Endothelial cell of umbilical vein (primary cell): Measurements from ENCODE around the gene CDK4. TPM values are rescaled to one million over a fixed set of nuclear protein-coding genes. Genes with fewer than 3 reads are reported as not detected.
"Not testable (repeated sequence)": the region's sequence is repeated elsewhere in the genome, so short reads cannot be mapped to it uniquely, and the experiment has no call there.

Source experiments
- BruUV-seq: library from RNA; stranded (reverse); fragments of 400-500 nt; replicated peaks from 2 replicates; lab custom pipeline; 2021; lab: Mats Ljungman, UMichigan
- CTCF ChIA-PET: fragments of 300-600, 350-600 bp; sonication (Branson Sonifier 250); formaldehyde crosslinking; loops from one replicate; lab custom pipeline; 2021; ENCODE audit warnings: antibody characterized with exemption, inconsistent platforms; lab: Charles Lee
- POLR2A ChIA-PET: fragments of 300-600, 350-600 bp; sonication (Branson Sonifier 250); formaldehyde crosslinking; loops from one replicate; lab custom pipeline; 2021; ENCODE audit warnings: antibody characterized with exemption, inconsistent platforms; lab: Charles Lee
- DNase-seq: peaks from one replicate; pipeline ENCODE4 v3.0.0-alpha.2; 2011; ENCODE audit warnings: low read depth, low spot score
- FAIRE-seq: peaks from 2 replicates; lab custom pipeline; 2011; peaks lifted over from hg19 to GRCh38; lab: Jason Lieb, UNC
- H2AFZ ChIP-seq: 2 replicates; pipeline ENCODE4 v1.6.0; 2012; ENCODE audit warnings: low read depth, low read length, control low read depth, inconsistent platforms
- H3K27ac ChIP-seq: 2 replicates; pipeline ENCODE4 v1.5.1; 2011; ENCODE audit warnings: low read depth, mild to moderate bottlenecking, control low read depth, low read length, moderate library complexity; ENCODE audit not compliant: insufficient read depth
- H3K27me3 ChIP-seq, 2 experiments: 2 replicates each; pipeline versions ENCODE4 v1.6.0 to v1.6.1; 2011; ENCODE audit warnings: low read length in 2 of 2, mixed read lengths in 1 of 2; ENCODE audit not compliant: control insufficient read depth in 2 of 2, insufficient read depth in 2 of 2
- H3K36me3 ChIP-seq, 2 experiments: 2 replicates in 1 of 2; 3 replicates in 1 of 2; pipeline ENCODE4 v1.5.1; 2011; ENCODE audit warnings: low read length in 2 of 2, mild to moderate bottlenecking in 1 of 2, moderate library complexity in 1 of 2; ENCODE audit not compliant: control insufficient read depth in 2 of 2, insufficient read depth in 2 of 2; ENCODE audit errors: extremely low read depth in 1 of 2
- H3K4me1 ChIP-seq: 3 replicates; pipeline ENCODE4 v1.5.1; 2011; ENCODE audit warnings: mild to moderate bottlenecking, low read length; ENCODE audit not compliant: control insufficient read depth, insufficient read depth; ENCODE audit errors: extremely low read depth
- H3K4me2 ChIP-seq: 2 replicates; pipeline ENCODE4 v1.6.1; 2011; ENCODE audit warnings: low read length, control low read depth, mixed read lengths; ENCODE audit not compliant: insufficient read depth
- H3K4me3 ChIP-seq, 3 experiments: fragments of 200-600 bp in 1 of 3; sonication (generic), shearing (Covaris generic) in 1 of 3; replicated peaks in 1 of 3; 2 replicates each; pipeline ENCODE4 v1.5.1; 2011 to 2016; ENCODE audit warnings: control low read depth in 3 of 3, low read length in 3 of 3, mild to moderate bottlenecking in 2 of 3, inconsistent platforms in 1 of 3, low read depth in 1 of 3, moderate library complexity in 1 of 3; ENCODE audit not compliant: insufficient read depth in 1 of 3
- H3K79me2 ChIP-seq: 2 replicates; pipeline ENCODE4 v1.6.0; 2012; ENCODE audit warnings: low read length, inconsistent platforms; ENCODE audit not compliant: control insufficient read depth, insufficient read depth
- H3K9ac ChIP-seq: replicated peaks from 2 replicates; pipeline ENCODE3; 2011; ENCODE audit warnings: low read length, control low read depth; ENCODE audit not compliant: insufficient read depth; ENCODE audit errors: extremely low read depth
- H3K9me1 ChIP-seq: replicated peaks from 3 replicates; pipeline ENCODE4 v1.6.0; 2011; ENCODE audit warnings: mild to moderate bottlenecking, low read length; ENCODE audit not compliant: control insufficient read depth, insufficient read depth; ENCODE audit errors: extremely low read depth
- H3K9me3 ChIP-seq: replicated peaks from 2 replicates; pipeline ENCODE4 v1.5.1; 2012; ENCODE audit warnings: low read length, inconsistent platforms; ENCODE audit not compliant: control insufficient read depth, insufficient read depth
- H4K20me1 ChIP-seq: replicated peaks from 2 replicates; pipeline ENCODE3; 2011; ENCODE audit warnings: mild to moderate bottlenecking, low read length; ENCODE audit not compliant: control insufficient read depth, insufficient read depth; ENCODE audit errors: extremely low read depth
- EZH2 ChIP-seq: IDR thresholded peaks from 2 replicates; pipeline ENCODE4 v1.6.1; 2012; ENCODE audit warnings: borderline replicate concordance, low read depth, mild to moderate bottlenecking, moderate library complexity, low read length, inconsistent platforms; ENCODE audit not compliant: severe bottlenecking
- FOS ChIP-seq: IDR thresholded peaks from 2 replicates; pipeline ENCODE4 v1.6.1; 2011; ENCODE audit warnings: mild to moderate bottlenecking, low read length, moderate library complexity, borderline replicate concordance; ENCODE audit not compliant: insufficient read depth
- GATA2 ChIP-seq: IDR thresholded peaks from 2 replicates; pipeline ENCODE4 v1.7.0; 2011; ENCODE audit warnings: low read depth, mild to moderate bottlenecking, moderate library complexity, mixed read lengths, low read length; ENCODE audit not compliant: insufficient read length, insufficient read depth
- JUN ChIP-seq: IDR thresholded peaks from 2 replicates; pipeline ENCODE4 v1.6.1; 2011; ENCODE audit warnings: borderline replicate concordance, low read depth; ENCODE audit not compliant: insufficient read length, insufficient read depth
- MAX ChIP-seq: IDR thresholded peaks from 2 replicates; pipeline ENCODE4 v1.6.1; 2011; ENCODE audit not compliant: insufficient read depth, insufficient read length
- MYC ChIP-seq: IDR thresholded peaks from one replicate; pipeline ENCODE4 v1.6.1; 2011; ENCODE audit warnings: mild to moderate bottlenecking, low read depth, low read length
- POLR2A ChIP-seq: IDR thresholded peaks from 2 replicates; pipeline ENCODE4 v1.6.1; 2012; ENCODE audit warnings: low read depth, mild to moderate bottlenecking, control low read depth, low read length
- POLR2AphosphoS5 ChIP-seq: IDR thresholded peaks from 2 replicates; pipeline ENCODE4 v1.6.1; 2012; ENCODE audit warnings: low read depth, mild to moderate bottlenecking, control low read depth, low read length, moderate library complexity; ENCODE audit not compliant: insufficient read depth
- dilution Hi-C: fragments of 300-500 bp; cut with MboI; formaldehyde crosslinking; loops from one replicate; pipeline ENCODE4 v1.15.0; 2019; ENCODE audit warnings: low sequenced_read_pairs; ENCODE audit not compliant: extremely low pct_ligation_motif_present
- intact Hi-C: fragments of 100-400 bp; cut with micrococcal nuclease; formaldehyde crosslinking; loops from one replicate; pipeline ENCODE4 v1.10.0; 2022
- polyA plus RNA-seq, 4 experiments: library from polyadenylated mRNA; depleted of rRNA in 3 of 4; stranded (reverse) in 3 of 4; unstranded in 1 of 4; fragments of >200 nt; gene quantifications; 2 replicates each; pipeline versions ENCODE4 v1.2.1 to v1.2.3, GENCODE V29; 2011 to 2012; ENCODE audit warnings: missing spikeins in 1 of 4
- total RNA-seq: library from RNA; stranded (reverse); gene quantifications from 2 replicates; pipeline ENCODE4 v1.2.3, GENCODE V29; 2021
- TF ChIP-seq, protein P1 (sequence below), 2 donors: IDR thresholded peaks; 1 replicate in 1 of 2; 2 replicates in 1 of 2; pipeline ENCODE4 v1.5.1; 2011; ENCODE audit warnings: low read length in 2 of 2, mild to moderate bottlenecking in 2 of 2, moderate library complexity in 2 of 2, control low read depth in 1 of 2, inconsistent platforms in 1 of 2, low read depth in 1 of 2; ENCODE audit not compliant: insufficient read depth in 1 of 2; ENCODE audit errors: extremely low read depth in 1 of 2

CDK4 gene
- total and polyA plus RNA-seq, 2 donors (not counting 3 experiments of a cell fraction or from before 2014, with no cell fraction given) = 171 to 332 TPM

GRCh38 chr12:57722716-57723629 is 29.1 kb downstream of the CDK4 start:
- Histone ChIP-seq H3K4me1 (peaks cover 7% of the 10 kb centered on the region), H3K79me2 (no peaks in the 10 kb centered on the region), H3K4me3 (no peak overlapping the region), H3K27ac (no peak overlapping the region), H3K9ac (no peak overlapping the region), H3K36me3 (peaks cover 0 to 18% of the 10 kb centered on the region in 2 experiments), H3K27me3 (no peaks in the 10 kb centered on the region), H3K4me2 (no peak overlapping the region), H3K9me1 (no peaks in the 10 kb centered on the region), H4K20me1 (no peaks in the 10 kb centered on the region), H3K9me3 (no peaks in the 10 kb centered on the region), H2AFZ (no peak overlapping the region)
- ChIA-PET POLR2A (no interaction called here), CTCF (interaction anchor here (0.6 to 4.6 kb wide), 3 partner anchors 13 to 14 kb away, joined by 4 to 48 read pairs (median 4); partner anchors contain the start of gene AGAP2)
- dilution Hi-C loops (no loop called here), intact Hi-C loops (no loop called here)
- FAIRE-seq (no peak), DNase-seq (no peak)
- no peak for TF ChIP-seq JUN
- no peak for TF ChIP-seq POLR2A
- TF ChIP-seq MAX = no peak
- no peak for TF ChIP-seq POLR2AphosphoS5
- no peak for TF ChIP-seq EZH2
- no peak for TF ChIP-seq GATA2
- TF ChIP-seq FOS = no peak
- TF ChIP-seq, protein P1, sequence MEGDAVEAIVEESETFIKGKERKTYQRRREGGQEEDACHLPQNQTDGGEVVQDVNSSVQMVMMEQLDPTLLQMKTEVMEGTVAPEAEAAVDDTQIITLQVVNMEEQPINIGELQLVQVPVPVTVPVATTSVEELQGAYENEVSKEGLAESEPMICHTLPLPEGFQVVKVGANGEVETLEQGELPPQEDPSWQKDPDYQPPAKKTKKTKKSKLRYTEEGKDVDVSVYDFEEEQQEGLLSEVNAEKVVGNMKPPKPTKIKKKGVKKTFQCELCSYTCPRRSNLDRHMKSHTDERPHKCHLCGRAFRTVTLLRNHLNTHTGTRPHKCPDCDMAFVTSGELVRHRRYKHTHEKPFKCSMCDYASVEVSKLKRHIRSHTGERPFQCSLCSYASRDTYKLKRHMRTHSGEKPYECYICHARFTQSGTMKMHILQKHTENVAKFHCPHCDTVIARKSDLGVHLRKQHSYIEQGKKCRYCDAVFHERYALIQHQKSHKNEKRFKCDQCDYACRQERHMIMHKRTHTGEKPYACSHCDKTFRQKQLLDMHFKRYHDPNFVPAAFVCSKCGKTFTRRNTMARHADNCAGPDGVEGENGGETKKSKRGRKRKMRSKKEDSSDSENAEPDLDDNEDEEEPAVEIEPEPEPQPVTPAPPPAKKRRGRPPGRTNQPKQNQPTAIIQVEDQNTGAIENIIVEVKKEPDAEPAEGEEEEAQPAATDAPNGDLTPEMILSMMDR (IDR thresholded peaks at IDR 0.05; ENCODE audit: extremely low read depth in 1 of 2, insufficient read depth in 1 of 2, low read depth in 1 of 2, low read length in 2 of 2) = no peak
- no peak for TF ChIP-seq MYC
- no TSS peak for BruUV-seq

DNA sequence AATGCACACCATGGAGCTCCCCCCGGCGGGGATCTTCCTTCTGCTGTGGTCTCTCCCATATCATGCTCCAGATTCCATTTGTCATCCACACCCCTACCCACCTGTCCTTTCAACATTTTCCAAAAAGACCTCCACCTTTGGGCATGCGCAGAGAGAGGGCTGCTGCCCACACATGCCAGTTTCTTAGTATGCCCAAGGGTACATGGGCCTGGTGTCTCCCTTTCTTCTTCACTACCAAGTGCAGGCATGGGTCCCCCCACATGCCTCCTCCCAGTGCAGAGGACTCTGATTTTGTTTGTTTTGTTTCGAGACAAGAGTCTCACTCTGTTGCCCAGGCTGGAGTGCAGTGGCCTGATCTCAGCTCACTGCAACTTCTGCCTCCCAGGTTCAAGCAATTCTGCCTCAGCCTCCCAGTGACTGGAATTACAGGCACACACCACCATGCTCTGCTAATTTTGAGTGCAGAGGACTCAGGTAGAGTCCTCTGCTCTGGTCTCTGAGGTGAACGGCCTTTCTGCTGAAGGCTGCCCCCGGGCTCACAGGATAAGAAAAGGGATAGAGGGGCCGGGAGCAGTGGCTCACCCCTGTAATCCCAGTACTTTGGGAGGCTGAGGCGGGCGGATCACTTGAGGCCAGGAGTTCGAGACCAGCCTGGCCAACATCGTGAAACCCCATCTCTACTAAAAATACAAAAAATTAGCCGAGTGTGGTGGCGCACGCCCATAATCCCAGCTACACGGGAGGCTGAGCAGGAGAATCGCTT is 30.1 kb downstream of the CDK4 start:
- CTCF ChIA-PET = interaction anchor here (1.4 kb wide), 1 partner anchor 12 kb away, joined by 4 read pairs; no protein-coding TSS in a partner anchor
- dilution Hi-C loops = not testable (repeated sequence)

More for the DNA sequence above, 30.1 kb downstream of the CDK4 start:
- H3K4me3 ChIP-seq, H3K4me1 ChIP-seq, DNase-seq, H2AFZ ChIP-seq, BruUV-seq, POLR2A ChIA-PET, H3K27me3 ChIP-seq, H3K79me2 ChIP-seq, H3K9me1 ChIP-seq, H4K20me1 ChIP-seq, FAIRE-seq, intact Hi-C loops, H3K27ac ChIP-seq, H3K9me3 ChIP-seq, H3K4me2 ChIP-seq, H3K9ac ChIP-seq: not testable (repeated sequence)
- peaks cover 0 to 24% of the 10 kb centered on the region in 2 experiments for H3K36me3 ChIP-seq
